Breast epithelium (tissue), 4 donors: ENCODE measurements around the gene ADAMTS17. TPM values are rescaled to one million over a fixed set of nuclear protein-coding genes. Genes with fewer than 3 reads are reported as not detected.

Experiments used
- DNase-seq, 2 donors: peaks; one replicate each; pipeline ENCODE4 v3.0.0-alpha.2; 2019; ENCODE audit warnings: low spot score in 2 of 2
- H3K27ac ChIP-seq, 2 donors: fragments of 200-600 bp; sonication (generic) in 1 of 2; one replicate each; pipeline ENCODE4 v1.5.1; 2016 to 2019; ENCODE audit warnings: mild to moderate bottlenecking in 1 of 2
- H3K27me3 ChIP-seq, 2 donors: fragments of 200-600 bp; sonication (generic) in 1 of 2; one replicate each; pipeline versions ENCODE4 v1.5.1 to v1.6.0; 2017 to 2019; ENCODE audit warnings: control low read depth in 1 of 2, mild to moderate bottlenecking in 1 of 2
- H3K36me3 ChIP-seq: fragments of 200-600 bp; one replicate; pipeline ENCODE4 v1.5.1; 2019
- H3K4me1 ChIP-seq, 2 donors: fragments of 200-600 bp; sonication (generic); one replicate each; pipeline ENCODE4 v1.5.1; 2016 to 2019; ENCODE audit warnings: control low read depth in 1 of 2
- H3K4me3 ChIP-seq, 3 donors: fragments of 200-600 bp; sonication (generic); 1 replicate in 2 of 3; 2 replicates in 1 of 3; pipeline ENCODE4 v1.5.1; 2016 to 2019; ENCODE audit warnings: mild to moderate bottlenecking in 3 of 3, moderate library complexity in 2 of 3
- H3K9me3 ChIP-seq, 2 donors: fragments of 200-600 bp; sonication (generic) in 1 of 2; one replicate each; pipeline ENCODE4 v1.5.1; 2016 to 2019; ENCODE audit warnings: control low read depth in 1 of 2
- CTCF ChIP-seq, 3 donors: fragments of 450-650 bp; IDR thresholded peaks; one replicate each; pipeline ENCODE4 v1.5.1; 2016 to 2017; ENCODE audit warnings: antibody characterized with exemption in 3 of 3, mild to moderate bottlenecking in 3 of 3, moderate library complexity in 3 of 3
- POLR2A ChIP-seq: fragments of 450-650 bp; IDR thresholded peaks from one replicate; pipeline ENCODE4 v1.6.1; 2016; ENCODE audit warnings: antibody characterized with exemption, mild to moderate bottlenecking, moderate library complexity
- POLR2AphosphoS5 ChIP-seq, 3 donors: sonication (generic); formaldehyde crosslinking; IDR thresholded peaks; one replicate each; pipeline ENCODE4 v1.6.1; 2017; ENCODE audit warnings: antibody characterized with exemption in 3 of 3
- intact Hi-C: fragments of 100-400 bp; cut with DNase I; formaldehyde crosslinking; loops from one replicate; pipeline ENCODE4 v1.15.1; 2023; ENCODE audit warnings: low total_unique reads
- total RNA-seq, 3 donors: library from RNA; depleted of rRNA; stranded (reverse); fragments of >200 nt; gene quantifications; one replicate each; pipeline ENCODE4 v1.1.0, GENCODE V29; 2016

ADAMTS17 gene
- total RNA-seq, 3 donors from 2014 or later: 5.1 to 8.0 (median 5.9) TPM

GRCh38 chr15:100234158-100235029 lies 107.4 kb downstream of the ADAMTS17 start:
- Histone ChIP-seq H3K9me3 (no peaks in the 10 kb centered on the region), H3K4me1 (peaks cover 0 to 3% of the 10 kb centered on the region in 2 donors), H3K36me3 (no peaks in the 10 kb centered on the region), H3K27me3 (no peaks in the 10 kb centered on the region), H3K4me3 (peak overlapping the region in 1 of 3 donors; percentile 1), H3K27ac (peak overlapping the region; percentile 25 to 56)
- DNase-seq: no peak
- intact Hi-C loops: no loop called here
- TF ChIP-seq POLR2A: no peak
- TF ChIP-seq POLR2AphosphoS5 (IDR thresholded peaks at IDR 0.05): no peak
- TF ChIP-seq CTCF (IDR thresholded peaks at IDR 0.05): no peak

GRCh38 chr15:100230784-100231183 lies 111.0 kb downstream of the ADAMTS17 start:
- H3K4me3 ChIP-seq: no peak overlapping the region
- H3K27ac ChIP-seq: no peak overlapping the region
- peaks cover 0 to 3% of the 10 kb centered on the region in 2 donors for H3K4me1 ChIP-seq
- no peaks in the 10 kb centered on the region for H3K9me3 ChIP-seq
- no peaks in the 10 kb centered on the region for H3K27me3 ChIP-seq
- H3K36me3 ChIP-seq: no peaks in the 10 kb centered on the region
- no peak for TF ChIP-seq CTCF (IDR thresholded peaks at IDR 0.05)
- no peak for TF ChIP-seq POLR2AphosphoS5 (IDR thresholded peaks at IDR 0.05)
- no peak for TF ChIP-seq POLR2A
- intact Hi-C loops: no loop called here
- peak in 1 of 2 donors; percentile 45 for DNase-seq

DNA sequence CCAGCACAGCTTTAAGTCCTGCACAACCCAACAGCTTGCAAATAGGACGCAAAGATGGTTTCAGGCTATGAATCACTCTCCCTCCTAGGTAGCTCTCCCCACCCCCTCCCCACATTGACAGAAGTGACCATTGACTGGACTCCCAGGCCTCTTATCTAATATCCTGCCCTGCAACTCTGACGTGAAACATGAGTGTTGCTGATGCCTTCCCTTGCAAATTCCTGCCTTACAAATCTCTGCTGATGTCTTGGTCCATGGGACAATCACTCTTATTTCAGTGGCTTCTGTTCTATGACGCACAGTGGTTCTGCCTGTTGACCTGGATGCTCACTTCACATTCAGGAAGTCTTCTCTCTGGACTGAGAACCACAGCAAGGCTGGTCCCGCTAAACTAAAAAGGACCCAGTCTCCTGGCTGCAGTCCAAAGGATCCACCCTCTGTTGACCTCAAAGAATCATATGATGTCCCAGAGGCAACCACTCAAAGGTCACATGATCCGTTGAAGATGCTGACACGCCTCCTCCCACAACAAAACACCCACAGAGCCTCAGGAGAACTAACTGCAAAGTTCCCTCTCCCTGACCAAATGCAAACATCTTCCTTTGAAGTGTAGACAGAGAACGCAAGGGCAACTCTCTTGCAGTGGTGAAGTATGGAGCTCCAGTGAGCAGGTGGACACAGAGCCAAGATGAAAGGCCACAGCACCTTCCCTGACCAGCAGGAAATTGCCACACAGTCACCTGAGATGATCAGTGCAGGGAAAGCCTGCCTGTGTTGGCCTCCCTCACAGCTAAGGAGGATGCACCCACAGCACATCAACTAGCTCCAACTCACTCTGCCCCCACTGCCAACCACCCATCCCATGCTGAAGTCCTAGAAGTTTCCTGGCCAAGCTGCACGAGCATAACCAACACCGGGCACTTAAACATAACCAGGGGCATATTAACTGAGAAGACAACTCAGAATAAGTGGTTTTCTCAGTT lies 112.3 kb downstream of the ADAMTS17 start:
- no peaks in the 10 kb centered on the region for H3K9me3 ChIP-seq
- H3K27me3 ChIP-seq: no peaks in the 10 kb centered on the region
- H3K27ac ChIP-seq: no peak overlapping the region
- no peaks in the 10 kb centered on the region for H3K36me3 ChIP-seq
- intact Hi-C loops: no loop called here
- DNase-seq: no peak
- H3K4me1 ChIP-seq: no peaks in the 10 kb centered on the region
- no peak overlapping the region for H3K4me3 ChIP-seq
- TF ChIP-seq POLR2AphosphoS5 (IDR thresholded peaks at IDR 0.05): no peak
- no peak for TF ChIP-seq CTCF (IDR thresholded peaks at IDR 0.05)
- no peak for TF ChIP-seq POLR2A

DNA sequence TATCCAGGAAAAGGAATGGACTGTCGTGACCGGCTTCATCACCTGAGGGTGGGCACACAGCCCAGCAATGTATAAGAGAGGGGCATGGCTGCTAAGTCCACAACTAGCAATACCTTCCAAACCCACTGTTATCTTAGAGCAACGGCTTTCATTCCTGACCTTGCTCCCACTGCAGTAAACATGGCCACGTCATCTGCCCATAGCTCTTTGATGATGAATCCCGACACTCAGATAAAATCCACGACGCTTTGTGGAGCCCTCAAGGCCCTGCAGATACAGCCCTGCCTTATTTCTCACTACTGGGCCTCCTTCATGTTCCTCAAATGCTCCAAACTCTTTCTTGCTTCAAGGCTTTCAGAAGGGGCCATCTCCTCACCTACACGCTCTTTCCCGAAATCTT lies 114.0 kb downstream of the ADAMTS17 start:
- no peaks in the 10 kb centered on the region for H3K4me1 ChIP-seq
- intact Hi-C loops: no loop called here

More for the DNA sequence above, 114.0 kb downstream of the ADAMTS17 start:
- H3K4me3 ChIP-seq: no peak overlapping the region
- no peak for TF ChIP-seq POLR2AphosphoS5 (IDR thresholded peaks at IDR 0.05)
- TF ChIP-seq POLR2A: no peak
- TF ChIP-seq CTCF (IDR thresholded peaks at IDR 0.05): no peak
- H3K9me3 ChIP-seq: no peaks in the 10 kb centered on the region
- H3K36me3 ChIP-seq: no peaks in the 10 kb centered on the region
- no peaks in the 10 kb centered on the region for H3K27me3 ChIP-seq
- H3K27ac ChIP-seq: no peak overlapping the region
- no peak for DNase-seq
